Small intestine (tissue), 7 donors: ENCODE data around the gene STXBP6. TPM values are rescaled to one million over a fixed set of nuclear protein-coding genes. Genes with fewer than 3 reads are reported as not detected.

Experiments
- DNase-seq, 2 donors: peaks; one replicate each; pipeline versions ENCODE4 v3.0.0 to v3.0.0-alpha.2; 2013
- FAIRE-seq: peaks from 2 replicates; lab custom pipeline; 2012; peaks lifted over from hg19 to GRCh38; lab: Jason Lieb, UNC
- H3K27ac ChIP-seq, 3 donors: one replicate each; pipeline ENCODE4 v1.5.1; 2013; ENCODE audit warnings: low read length in 2 of 3, mild to moderate bottlenecking in 2 of 3, control low read depth in 1 of 3, inconsistent platforms in 1 of 3, low read depth in 1 of 3, moderate library complexity in 1 of 3
- H3K27me3 ChIP-seq, 3 donors: one replicate each; pipeline ENCODE4 v1.6.1; 2013; ENCODE audit warnings: low read length in 3 of 3, inconsistent platforms in 1 of 3; ENCODE audit not compliant: control insufficient read depth in 3 of 3, insufficient read depth in 3 of 3
- H3K36me3 ChIP-seq, 3 donors: one replicate each; pipeline ENCODE4 v1.6.1; 2013; ENCODE audit warnings: low read length in 3 of 3, inconsistent platforms in 1 of 3, low read depth in 1 of 3, mild to moderate bottlenecking in 1 of 3, moderate library complexity in 1 of 3; ENCODE audit not compliant: control insufficient read depth in 3 of 3, insufficient read depth in 2 of 3
- H3K4me1 ChIP-seq, 3 donors: one replicate each; pipeline ENCODE4 v1.6.1; 2013; ENCODE audit warnings: low read length in 2 of 3, inconsistent platforms in 1 of 3, low read depth in 1 of 3, mild to moderate bottlenecking in 1 of 3, moderate library complexity in 1 of 3; ENCODE audit not compliant: control insufficient read depth in 3 of 3, insufficient read depth in 2 of 3
- H3K4me3 ChIP-seq, 3 donors: one replicate each; pipeline ENCODE4 v1.5.1; 2013; ENCODE audit warnings: low read length in 3 of 3, control low read depth in 1 of 3, inconsistent platforms in 1 of 3, low read depth in 1 of 3, mild to moderate bottlenecking in 1 of 3, moderate library complexity in 1 of 3
- H3K9me3 ChIP-seq, 2 donors: one replicate each; pipeline ENCODE4 v1.6.1; 2013; ENCODE audit warnings: low read depth in 1 of 2, low read length in 1 of 2; ENCODE audit not compliant: control insufficient read depth in 2 of 2, insufficient read depth in 1 of 2
- WGBS, 3 donors: extraction: QIAGEN DNeasy Blood & Tissue Kit; methylation state at CpG; one replicate each; pipeline ENCODE4 v1.1.7; 2013; 5-methylcytosine and 5-hydroxymethylcytosine counted together
- polyA plus RNA-seq, 4 donors: library from polyadenylated mRNA; stranded (reverse) in 3 of 4; unstranded in 1 of 4; fragments of 200-250 nt in 3 of 4; fragments of 120-200 nt in 1 of 4; gene quantifications; one replicate each; pipeline versions ENCODE4 v1.2.1 to v1.2.3, GENCODE V29; 2013
- donor health status: healthy with polysubstance abuse.
- donor health status: control.
- donor health status: control.
- donor health status: Bipolar disorder and iron deficiency.
- donor health status: healthy.

STXBP6 gene
- polyA plus RNA-seq, 4 donors: 12.7 to 53.7 (median 24.0) TPM

DNA sequence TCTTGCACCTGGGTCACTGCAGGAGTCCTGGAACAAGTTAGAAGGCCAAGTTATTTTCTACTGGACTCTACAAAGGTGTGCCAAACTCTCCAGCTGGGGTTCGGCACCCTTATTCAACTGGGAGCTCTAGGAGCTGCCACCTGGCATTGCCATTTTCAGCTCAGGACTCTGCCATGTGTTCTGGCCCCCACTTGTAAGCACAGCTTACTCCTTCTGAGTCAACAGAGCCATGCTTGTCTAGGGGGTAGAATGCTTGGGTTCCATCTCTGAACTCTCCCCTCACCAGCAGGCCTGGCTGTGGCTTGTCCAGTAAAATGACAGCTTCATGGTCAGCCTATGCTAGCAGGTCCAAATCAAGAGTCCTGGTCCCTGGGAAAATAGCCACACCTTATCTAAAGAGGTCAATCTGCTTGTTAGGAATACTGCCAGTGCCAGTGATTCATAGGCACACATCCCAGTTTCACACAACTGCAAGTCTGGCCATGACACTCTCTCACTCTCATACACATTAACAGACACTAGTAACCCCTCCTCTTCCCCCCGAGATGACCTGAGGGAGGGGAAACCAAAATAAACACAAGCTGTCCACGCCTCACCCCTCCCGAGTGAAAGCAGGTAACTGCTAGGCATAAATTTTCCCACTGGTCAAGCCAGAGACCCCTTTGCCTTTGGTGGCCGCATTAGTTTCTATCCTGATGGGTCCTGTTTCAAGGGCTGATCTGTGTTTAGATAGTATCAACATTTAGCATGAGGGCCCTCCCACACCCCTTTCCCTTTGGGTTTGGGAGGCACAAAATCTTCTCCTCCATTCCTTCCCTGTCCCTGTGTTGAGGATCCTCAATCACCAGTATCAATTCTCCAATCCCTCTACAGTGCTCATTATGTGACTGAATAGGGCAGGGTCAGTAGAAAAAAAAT, 233.7 kb downstream of the STXBP6 start:
- H3K4me3 ChIP-seq: no peak overlapping the region
- peaks cover 7 to 88% (median 31%) of the 10 kb centered on the region in 3 donors for H3K4me1 ChIP-seq
- no peak for FAIRE-seq
- H3K27ac ChIP-seq: peak overlapping the region; percentile 46 to 94 (median 50)
- 34 to 55% (median 53%) methylated on average over 5 of the region's 5 CpGs for WGBS, 3 donors
- no peaks in the 10 kb centered on the region for H3K9me3 ChIP-seq
- H3K36me3 ChIP-seq: peaks cover 0 to 10% (median 0%) of the 10 kb centered on the region in 3 donors
- DNase-seq: peak; percentile 76 to 78
- H3K27me3 ChIP-seq: no peaks in the 10 kb centered on the region

- Histone ChIP-seq H3K9me3 (no peaks in the 10 kb centered on the region), H3K4me3 (no peak overlapping the region), H3K27ac (peak overlapping the region in 1 of 3 donors; percentile 94), H3K4me1 (peaks cover 7 to 93% (median 26%) of the 10 kb centered on the region in 3 donors), H3K27me3 (no peaks in the 10 kb centered on the region), H3K36me3 (peaks cover 0 to 10% (median 0%) of the 10 kb centered on the region in 3 donors)
- FAIRE-seq: no peak
- DNase-seq: no peak
- 79 to 90% (median 87%) methylated on average over 9 of the region's 9 CpGs for WGBS, 3 donors
These were observed 234.4 kb downstream of the STXBP6 start for GRCh38 chr14:24815543-24815942.

- FAIRE-seq: no peak
- H3K27ac ChIP-seq: peak overlapping the region in 1 of 3 donors; percentile 67
- H3K36me3 ChIP-seq: peaks cover 0 to 10% (median 0%) of the 10 kb centered on the region in 3 donors
- no peaks in the 10 kb centered on the region for H3K27me3 ChIP-seq
- no peak overlapping the region for H3K4me3 ChIP-seq
- no peak for DNase-seq
- 74 to 92% (median 75%) methylated on average over 2 of the region's 2 CpGs for WGBS, 3 donors
- H3K4me1 ChIP-seq: peaks cover 7 to 92% (median 22%) of the 10 kb centered on the region in 3 donors
- no peaks in the 10 kb centered on the region for H3K9me3 ChIP-seq
These were observed 235.0 kb downstream of the STXBP6 start for GRCh38 chr14:24814944-24815343.

GRCh38 chr14:24814346-24814745, 235.6 kb downstream of the STXBP6 start:
- Histone ChIP-seq H3K9me3 (no peaks in the 10 kb centered on the region), H3K27me3 (no peaks in the 10 kb centered on the region), H3K27ac (peak overlapping the region in 2 of 3 donors; percentile 50 to 67), H3K4me1 (peaks cover 7 to 86% (median 19%) of the 10 kb centered on the region in 3 donors), H3K4me3 (no peak overlapping the region), H3K36me3 (peaks cover 0 to 10% (median 0%) of the 10 kb centered on the region in 3 donors)
- DNase-seq (no peak), FAIRE-seq (no peak)
- WGBS, 3 donors: 85 to 97% (median 87%) methylated on average over 2 of the region's 2 CpGs

- 53 to 87% (median 59%) methylated on average over 2 of the region's 2 CpGs for WGBS, 3 donors
- FAIRE-seq: no peak
These were observed 236.1 kb downstream of the STXBP6 start for GRCh38 chr14:24813819-24814259.

DNA sequence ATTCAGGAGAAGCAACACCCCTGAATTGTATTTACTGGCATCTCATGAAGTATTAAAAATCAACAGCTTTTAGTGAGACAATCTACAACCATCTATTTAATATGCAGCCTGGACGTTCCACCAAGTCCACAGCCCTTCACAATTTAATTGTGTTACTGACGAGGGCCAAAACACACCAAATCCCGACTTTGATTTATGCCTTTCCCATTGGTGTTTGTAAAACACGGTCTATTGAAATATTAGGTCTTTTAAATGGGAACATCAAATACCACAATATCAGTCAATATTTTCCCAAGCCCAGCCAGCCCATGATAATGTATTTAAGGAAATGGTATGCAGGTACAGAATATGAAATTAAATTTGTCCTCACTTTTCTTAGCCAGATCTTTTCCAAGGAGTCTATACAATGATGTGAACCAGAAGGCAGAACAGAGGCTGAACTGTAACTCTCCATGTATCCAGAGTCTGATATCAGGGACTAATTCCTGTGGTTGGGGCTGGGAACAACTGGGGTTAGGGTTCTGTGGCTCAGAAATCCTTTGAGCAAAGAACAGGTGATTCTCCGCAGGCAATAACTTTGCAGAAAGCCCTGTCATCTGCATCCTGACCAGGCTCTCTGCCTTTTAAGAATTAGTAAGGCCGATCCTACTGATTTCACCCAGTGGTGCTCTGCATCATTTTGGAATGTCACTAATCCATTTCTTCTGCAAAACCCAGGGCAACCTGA, 236.7 kb downstream of the STXBP6 start:
- Histone ChIP-seq H3K9me3 (no peaks in the 10 kb centered on the region), H3K27ac (peak overlapping the region in 2 of 3 donors; percentile 2 to 67), H3K27me3 (no peaks in the 10 kb centered on the region), H3K36me3 (peaks cover 0 to 7% (median 0%) of the 10 kb centered on the region in 3 donors), H3K4me1 (peaks cover 7 to 83% (median 17%) of the 10 kb centered on the region in 3 donors), H3K4me3 (no peak overlapping the region)
- no peak for FAIRE-seq
- WGBS, 3 donors: 54 to 77% (median 76%) methylated on average over 6 of the region's 6 CpGs
- no peak for DNase-seq

More at GRCh38 chr14:24813819-24814259, 236.1 kb downstream of the STXBP6 start:
- peak; percentile 72 to 73 for DNase-seq
- H3K36me3 ChIP-seq: peaks cover 0 to 8% (median 0%) of the 10 kb centered on the region in 3 donors
- peak overlapping the region; percentile 13 to 67 (median 18) for H3K27ac ChIP-seq
- peaks cover 7 to 83% (median 17%) of the 10 kb centered on the region in 3 donors for H3K4me1 ChIP-seq
- H3K4me3 ChIP-seq: no peak overlapping the region
- H3K27me3 ChIP-seq: no peaks in the 10 kb centered on the region
- H3K9me3 ChIP-seq: no peaks in the 10 kb centered on the region

GRCh38 chr14:24809135-24809534, 240.8 kb downstream of the STXBP6 start:
- 21 to 67% (median 31%) methylated on average over 2 of the region's 2 CpGs for WGBS, 3 donors
- Histone ChIP-seq H3K27ac (peak overlapping the region in 1 of 3 donors; percentile 34), H3K36me3 (no peaks in the 10 kb centered on the region), H3K27me3 (no peaks in the 10 kb centered on the region), H3K4me1 (peaks cover 1 to 70% (median 4%) of the 10 kb centered on the region in 3 donors), H3K4me3 (peak overlapping the region in 1 of 3 donors; percentile 30), H3K9me3 (no peaks in the 10 kb centered on the region)
- peak; percentile 71 to 78 for DNase-seq
- FAIRE-seq: peak; percentile 76

DNA sequence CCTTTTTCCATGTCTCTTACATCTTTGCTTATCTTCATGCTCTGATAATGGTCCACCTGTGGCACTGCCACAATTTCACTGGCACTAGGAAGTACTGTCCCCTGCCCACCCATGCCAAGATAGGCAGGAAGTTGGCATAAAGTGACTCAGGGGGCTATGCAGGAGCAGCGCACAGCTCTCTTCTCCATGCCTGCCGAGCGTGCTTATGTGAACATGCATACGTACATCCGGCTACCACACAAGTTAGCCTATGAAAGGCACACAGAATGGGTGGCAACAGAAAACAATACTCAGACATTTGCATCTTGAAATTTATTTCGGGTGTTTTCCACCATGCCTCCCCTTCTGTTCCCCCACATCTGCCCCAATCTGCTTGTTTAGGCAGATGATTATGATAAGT, 241.5 kb downstream of the STXBP6 start:
- H3K27me3 ChIP-seq: no peaks in the 10 kb centered on the region
- no peak for DNase-seq
- no peak for FAIRE-seq
- 69 to 78% (median 74%) methylated on average over 6 of the region's 6 CpGs for WGBS, 3 donors
- peak overlapping the region in 1 of 3 donors; percentile 34 for H3K27ac ChIP-seq
- no peak overlapping the region for H3K4me3 ChIP-seq
- no peaks in the 10 kb centered on the region for H3K36me3 ChIP-seq
- H3K4me1 ChIP-seq: peaks cover under 1 to 67% (median 2%) of the 10 kb centered on the region in 3 donors
- H3K9me3 ChIP-seq: no peaks in the 10 kb centered on the region
